HCT116 (cell line): Measurements from ENCODE around the gene R3HDML. TPM values are rescaled to one million over a fixed set of nuclear protein-coding genes. Genes with fewer than 3 reads are reported as not detected.

Experiments
- ATAC-seq: fragments of 200-7000 bp; cut with Tn5 transposase; 2 replicates; pipeline ENCODE4 v1.9.1; 2020; ENCODE audit warnings: mild to moderate bottlenecking, moderate library complexity
- BruUV-seq: library from RNA; stranded (reverse); fragments of 400-500 nt; replicated peaks from 2 replicates; lab custom pipeline; 2021; lab: Mats Ljungman, UMichigan
- CTCF ChIA-PET: fragments of 300-600 bp; sonication (Branson Sonifier 250); formaldehyde crosslinking; loops from one replicate; lab custom pipeline; 2021; ENCODE audit warnings: antibody characterized with exemption; lab: Charles Lee
- POLR2A ChIA-PET: fragments of 300-600, 350-600 bp; sonication (Branson Sonifier 250); formaldehyde crosslinking; loops from one replicate; lab custom pipeline; 2021; ENCODE audit warnings: antibody characterized with exemption; lab: Charles Lee
- RAD21 ChIA-PET, 2 experiments: fragments of 300-600 bp; sonication (Branson Sonifier 250); formaldehyde crosslinking; loops; one replicate each; lab custom pipeline; 2023; ENCODE audit warnings: low total read pairs in 2 of 2; ENCODE audit not compliant: uncharacterized antibody in 2 of 2, unreplicated experiment in 2 of 2, low non-redundant PET in 1 of 2; lab: Charles Lee
- DNase-seq: peaks from one replicate; pipeline ENCODE4 v3.0.0-alpha.2; 2010; ENCODE audit warnings: low read depth, low spot score
- H2AFZ ChIP-seq: fragments of 200-600 bp; shearing (Covaris generic), sonication (generic); 2 replicates; pipeline ENCODE4 v1.6.1; 2017; ENCODE audit warnings: low read depth, mixed run types, mixed read lengths, antibody characterized with exemption, low read length; ENCODE audit not compliant: poor library complexity, severe bottlenecking
- H3K27ac ChIP-seq: 2 replicates; pipeline ENCODE4 v1.5.1; 2012; ENCODE audit warnings: low read depth, low read length
- H3K27me3 ChIP-seq: fragments of 200-600 bp; sonication (generic); 2 replicates; pipeline ENCODE4 v1.6.1; 2016; ENCODE audit warnings: mixed run types, low read length, mixed read lengths; ENCODE audit not compliant: insufficient read depth
- H3K36me3 ChIP-seq, 2 experiments: fragments of 200-500 bp in 1 of 2; fragments of 200-600 bp in 1 of 2; sonication (Bioruptor generic) in 1 of 2; sonication (generic) in 1 of 2; 2 replicates each; pipeline versions ENCODE4 v1.5.1 to v1.6.1; 2014 to 2016; ENCODE audit warnings: low read length in 2 of 2, inconsistent platforms in 1 of 2, mixed read lengths in 1 of 2, mixed run types in 1 of 2; ENCODE audit not compliant: insufficient read depth in 2 of 2, control insufficient read depth in 1 of 2
- H3K4me1 ChIP-seq, 2 experiments: fragments of 200-600 bp in 1 of 2; sonication (generic) in 1 of 2; 2 replicates each; pipeline versions ENCODE4 v1.5.1 to v1.6.1; 2012 to 2017; ENCODE audit warnings: low read length in 2 of 2, inconsistent platforms in 1 of 2, mild to moderate bottlenecking in 1 of 2, mixed read lengths in 1 of 2, mixed run types in 1 of 2, moderate library complexity in 1 of 2; ENCODE audit not compliant: insufficient read depth in 2 of 2, control insufficient read depth in 1 of 2
- H3K4me2 ChIP-seq: fragments of 200-600 bp; sonication (generic); 2 replicates; pipeline ENCODE4 v1.6.1; 2017; ENCODE audit warnings: mixed run types, low read length, mixed read lengths
- H3K4me3 ChIP-seq, 2 experiments: fragments of 200-600 bp in 1 of 2; sonication (generic) in 1 of 2; replicated peaks in 1 of 2; 2 replicates each; pipeline ENCODE4 v1.5.1; 2011 to 2016; ENCODE audit warnings: low read length in 2 of 2, control low read depth in 1 of 2, low read depth in 1 of 2, mild to moderate bottlenecking in 1 of 2, mixed read lengths in 1 of 2, mixed run types in 1 of 2
- H3K79me2 ChIP-seq: fragments of 200-600 bp; sonication (generic); 2 replicates; pipeline ENCODE4 v1.6.1; 2017; ENCODE audit warnings: mild to moderate bottlenecking, mixed run types, low read length, moderate library complexity, mixed read lengths; ENCODE audit not compliant: insufficient read depth
- H3K9ac ChIP-seq: fragments of 200-600 bp; sonication (generic); 2 replicates; pipeline ENCODE4 v1.6.1; 2016; ENCODE audit warnings: low read length, mixed read lengths
- H3K9me2 ChIP-seq: fragments of 200-600 bp; sonication (generic), shearing (Covaris generic); 2 replicates; pipeline ENCODE4 v1.6.1; 2017; ENCODE audit warnings: mixed run types, mild to moderate bottlenecking, moderate library complexity; ENCODE audit not compliant: insufficient read depth
- H3K9me3 ChIP-seq, 2 experiments: fragments of 200-500 bp in 1 of 2; fragments of 200-600 bp in 1 of 2; sonication (Bioruptor generic) in 1 of 2; sonication (generic) in 1 of 2; 2 replicates each; pipeline ENCODE4 v1.6.1; 2014 to 2017; ENCODE audit warnings: low read length in 2 of 2, mixed read lengths in 2 of 2, inconsistent platforms in 1 of 2, low read depth in 1 of 2, mild to moderate bottlenecking in 1 of 2, mixed run types in 1 of 2, moderate library complexity in 1 of 2; ENCODE audit not compliant: control insufficient read depth in 1 of 2, insufficient read depth in 1 of 2
- H4K20me1 ChIP-seq: fragments of 200-600 bp; sonication (generic), shearing (Covaris generic); 2 replicates; pipeline ENCODE4 v1.6.1; 2017; ENCODE audit warnings: mixed run types, mild to moderate bottlenecking, moderate library complexity; ENCODE audit not compliant: insufficient read depth
- EZH2 ChIP-seq: fragments of 200-600 bp; sonication (generic); IDR thresholded peaks from 2 replicates; pipeline ENCODE4 v1.6.1; 2017; ENCODE audit warnings: antibody characterized with exemption, mixed run types
- SRF ChIP-seq: IDR thresholded peaks from 2 replicates; pipeline ENCODE4 v1.6.1; 2012; ENCODE audit warnings: low read depth
- TCF7L2 ChIP-seq: IDR thresholded peaks from 2 replicates; pipeline ENCODE4 v1.7.0; 2011; ENCODE audit warnings: borderline replicate concordance, inconsistent platforms; ENCODE audit not compliant: insufficient read depth, insufficient read length; ENCODE audit errors: extremely low read depth
- YY1 ChIP-seq: IDR thresholded peaks from 2 replicates; pipeline ENCODE4 v1.6.1; 2011; ENCODE audit warnings: low read length, low read depth, moderate library complexity, mild to moderate bottlenecking; ENCODE audit not compliant: insufficient replicate concordance; ENCODE audit errors: extremely low read depth
- intact Hi-C: fragments of 100-400 bp; cut with micrococcal nuclease; formaldehyde crosslinking; loops from 2 replicates; pipeline ENCODE4 v1.10.0; 2022
- total RNA-seq: library from RNA; stranded (reverse); gene quantifications from one replicate; pipeline ENCODE4 v1.2.1, GENCODE V29; 2021; ENCODE audit not compliant: unreplicated experiment
- TF ChIP-seq, protein P1 (sequence below): IDR thresholded peaks from 2 replicates; pipeline ENCODE4 v1.6.1; 2011; ENCODE audit warnings: mild to moderate bottlenecking, low read length, moderate library complexity; ENCODE audit not compliant: insufficient replicate concordance; ENCODE audit errors: extremely low read depth
- TF ChIP-seq, protein P2 (sequence below): IDR thresholded peaks from 2 replicates; pipeline ENCODE4 v1.6.1; 2012

Gene R3HDML
- total RNA-seq, 1 experiment from 2014 or later: not detected

DNA sequence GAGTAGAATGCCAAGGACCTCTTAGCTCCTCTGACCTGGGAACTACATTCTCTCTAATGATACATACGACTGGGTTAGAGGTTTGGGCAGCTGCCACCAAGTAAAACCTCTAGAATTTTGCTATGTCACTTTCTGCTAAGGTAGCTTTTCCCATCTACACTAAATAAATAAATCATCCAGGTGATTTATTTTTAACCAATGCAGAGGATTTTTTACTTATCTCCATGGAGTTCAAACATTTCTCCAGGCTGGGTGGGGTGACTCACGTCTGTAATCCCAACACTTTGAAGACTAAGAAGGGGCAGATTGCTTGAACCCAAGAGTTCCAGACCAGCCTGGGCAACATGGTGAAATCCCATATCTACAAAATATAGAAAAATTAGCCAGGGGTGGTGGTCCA lies 45.8 kb downstream of the R3HDML start:
- Histone ChIP-seq H3K27ac (no peak overlapping the region), H3K4me3 (no peak overlapping the region), H3K9me3 (no peaks in the 10 kb centered on the region), H3K79me2 (no peaks in the 10 kb centered on the region), H4K20me1 (no peaks in the 10 kb centered on the region), H3K9me2 (no peaks in the 10 kb centered on the region), H2AFZ (no peak overlapping the region), H3K4me2 (no peak overlapping the region), H3K27me3 (no peaks in the 10 kb centered on the region), H3K36me3 (no peaks in the 10 kb centered on the region), H3K9ac (no peak overlapping the region), H3K4me1 (peaks cover 0 to 9% of the 10 kb centered on the region in 2 experiments; a peak in 2 of 4 replicates)
- no TSS peak for BruUV-seq
- DNase-seq (no peak), ATAC-seq (no peak)
- no peak for TF ChIP-seq SRF
- TF ChIP-seq TCF7L2: no peak
- no peak for TF ChIP-seq EZH2
- TF ChIP-seq, protein P1, sequence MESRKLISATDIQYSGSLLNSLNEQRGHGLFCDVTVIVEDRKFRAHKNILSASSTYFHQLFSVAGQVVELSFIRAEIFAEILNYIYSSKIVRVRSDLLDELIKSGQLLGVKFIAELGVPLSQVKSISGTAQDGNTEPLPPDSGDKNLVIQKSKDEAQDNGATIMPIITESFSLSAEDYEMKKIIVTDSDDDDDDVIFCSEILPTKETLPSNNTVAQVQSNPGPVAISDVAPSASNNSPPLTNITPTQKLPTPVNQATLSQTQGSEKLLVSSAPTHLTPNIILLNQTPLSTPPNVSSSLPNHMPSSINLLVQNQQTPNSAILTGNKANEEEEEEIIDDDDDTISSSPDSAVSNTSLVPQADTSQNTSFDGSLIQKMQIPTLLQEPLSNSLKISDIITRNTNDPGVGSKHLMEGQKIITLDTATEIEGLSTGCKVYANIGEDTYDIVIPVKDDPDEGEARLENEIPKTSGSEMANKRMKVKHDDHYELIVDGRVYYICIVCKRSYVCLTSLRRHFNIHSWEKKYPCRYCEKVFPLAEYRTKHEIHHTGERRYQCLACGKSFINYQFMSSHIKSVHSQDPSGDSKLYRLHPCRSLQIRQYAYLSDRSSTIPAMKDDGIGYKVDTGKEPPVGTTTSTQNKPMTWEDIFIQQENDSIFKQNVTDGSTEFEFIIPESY: no peak
- no peak for TF ChIP-seq YY1
- TF ChIP-seq, protein P2, sequence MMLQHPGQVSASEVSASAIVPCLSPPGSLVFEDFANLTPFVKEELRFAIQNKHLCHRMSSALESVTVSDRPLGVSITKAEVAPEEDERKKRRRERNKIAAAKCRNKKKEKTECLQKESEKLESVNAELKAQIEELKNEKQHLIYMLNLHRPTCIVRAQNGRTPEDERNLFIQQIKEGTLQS: no peak
- ChIA-PET POLR2A (no interaction called here), CTCF (interaction anchor here (0.7 to 6.8 kb wide), 3 partner anchors 68 to 193 kb away, joined by 3 to 114 read pairs (median 3); no protein-coding TSS in a partner anchor), RAD21 (no interaction called here)
- intact Hi-C loops: no loop called here
